ENCODE results near the gene DAND5. TPM values are rescaled to one million over a fixed set of nuclear protein-coding genes. Genes with fewer than 3 reads are reported as not detected.

DAND5 gene
- not detected in 2 replicates for total RNA-seq

GRCh38 chr19:12969292-12969988, at the start of gene DAND5:
DAND5 (plus strand) TSS chr19:12969576; CDS start chr19:12969661, 85 bp downstream.

GRCh38 chr19:12933287-12934072, 35.9 kb upstream of the DAND5 start, which contains the start of gene FARSA:
FARSA (minus strand) TSS chr19:12933711; CDS start chr19:12933696, 15 bp downstream.

GRCh38 chr19:12937927-12938778, 31.2 kb upstream of the DAND5 start, which contains the start of gene CALR:
CALR (plus strand) TSS chr19:12938609; CDS start chr19:12938680, 71 bp downstream.

GRCh38 chr19:12945479-12946091, 23.8 kb upstream of the DAND5 start, which contains the start of gene RAD23A:
RAD23A (plus strand) TSS chr19:12945862; CDS start chr19:12945949, 87 bp downstream.

GRCh38 chr19:12956446-12957388, 12.7 kb upstream of the DAND5 start, which contains the start of gene GADD45GIP1:
GADD45GIP1 (minus strand) TSS chr19:12957223; CDS start chr19:12957212, 11 bp downstream.

GRCh38 chr19:12994701-12995595, 25.6 kb downstream of the DAND5 start, which contains the start of gene NFIX:
NFIX (plus strand) TSS chr19:12995475; CDS start chr19:12995838, 363 bp downstream.

Small RNA genes lying within 50 kb of the gene (small RNA-seq; reads per million reads assigned to genes)
- gene MIR5695 = not detected
- 0.98 reads per million, percentile 18 among the genes with 10 or more reads in this experiment for gene MIR6515

Other genes with a start within 250 kb of the DAND5 start
- 37.1 and 43.5 TPM in 2 replicates for gene TNPO2, start 245.6 kb upstream of the DAND5 start, total RNA-seq
- gene TRIR, start 234.9 kb upstream of the DAND5 start, total RNA-seq = 139 and 174 TPM in 2 replicates
- gene GET3, start 232.1 kb upstream of the DAND5 start, total RNA-seq = 70.3 and 81.7 TPM in 2 replicates
- not detected in 2 replicates for gene BEST2, start 217.8 kb upstream of the DAND5 start, total RNA-seq
- gene HOOK2, start 194.0 kb upstream of the DAND5 start, total RNA-seq = 8.4 and 8.8 TPM in 2 replicates
- gene JUNB, start 178.1 kb upstream of the DAND5 start, total RNA-seq = 36.0 and 37.8 TPM in 2 replicates
- 192 and 196 TPM in 2 replicates for gene PRDX2, start 167.8 kb upstream of the DAND5 start, total RNA-seq
- gene THSD8, start 167.5 kb upstream of the DAND5 start, total RNA-seq = 0.53 TPM in 1 of 2 replicates, not detected in the other
- 30.5 and 31.0 TPM in 2 replicates for gene RNASEH2A, start 163.0 kb upstream of the DAND5 start, total RNA-seq
- gene RTBDN, start 135.0 kb upstream of the DAND5 start, total RNA-seq = not detected in 2 replicates
- gene MAST1, start 131.1 kb upstream of the DAND5 start, total RNA-seq = 0.22 and 0.53 TPM in 2 replicates
- gene DNASE2, start 88.1 kb upstream of the DAND5 start, total RNA-seq = 12.1 and 20.0 TPM in 2 replicates
- not detected in 2 replicates for gene KLF1, start 82.4 kb upstream of the DAND5 start, total RNA-seq
- 29.9 and 38.1 TPM in 2 replicates for gene GCDH, start 78.4 kb upstream of the DAND5 start, total RNA-seq
- 0.07 TPM in 1 of 2 replicates, not detected in the other for gene SYCE2, start 50.3 kb upstream of the DAND5 start, total RNA-seq
- gene FARSA, start 35.9 kb upstream of the DAND5 start, total RNA-seq = 61.8 and 67.1 TPM in 2 replicates
- gene CALR, start 31.0 kb upstream of the DAND5 start, total RNA-seq = 1,763 and 1,853 TPM in 2 replicates
- 80.7 and 103 TPM in 2 replicates for gene RAD23A, start 23.7 kb upstream of the DAND5 start, total RNA-seq
- gene GADD45GIP1, start 12.4 kb upstream of the DAND5 start, total RNA-seq = 30.1 and 32.4 TPM in 2 replicates
- gene NFIX, start 25.9 kb downstream of the DAND5 start, total RNA-seq = 34.7 and 36.3 TPM in 2 replicates
- 50.1 and 52.8 TPM in 2 replicates for gene LYL1, start 133.3 kb downstream of the DAND5 start, total RNA-seq
- gene TRMT1, start 147.2 kb downstream of the DAND5 start, total RNA-seq = 35.6 and 36.4 TPM in 2 replicates
- 66.6 and 89.4 TPM in 2 replicates for gene NACC1, start 148.7 kb downstream of the DAND5 start, total RNA-seq
- 67.8 and 70.6 TPM in 2 replicates for gene STX10, start 180.8 kb downstream of the DAND5 start, total RNA-seq
- 36.2 and 45.2 TPM in 2 replicates for gene IER2, start 180.8 kb downstream of the DAND5 start, total RNA-seq